Fibroblast of skin of abdomen (primary cell): ENCODE measurements around the gene TRERF1. TPM values are rescaled to one million over a fixed set of nuclear protein-coding genes. Genes with fewer than 3 reads are reported as not detected.
"Not testable (repeated sequence)": the region's sequence is repeated elsewhere in the genome, so short reads cannot be mapped to it uniquely, and the experiment has no call there.

Experiments
- DNase-seq: peaks from one replicate; pipeline ENCODE4 v3.0.0-alpha.2; 2013
- polyA plus RNA-seq, 2 experiments: library from polyadenylated mRNA; unstranded; fragments of 120-200 nt; gene quantifications; one replicate each; pipeline ENCODE4 v1.2.1, GENCODE V29; 2013; ENCODE audit not compliant: insufficient read length in 2 of 2

The TRERF1 gene
- polyA plus RNA-seq (2013, experiment 1 of 2; ENCODE audit: insufficient read length): 8.7 TPM
- polyA plus RNA-seq (2013, experiment 2 of 2; ENCODE audit: insufficient read length): 9.1 TPM

- DNase-seq: peak; percentile 86
Observed at GRCh38 chr6:42451333-42452170, at the start of gene TRERF1. Gene TRERF1, minus strand, starts transcription at chr6:42451926. Its CDS starts 182,336 bp downstream, at chr6:42269590.

- no peak for DNase-seq
Observed at GRCh38 chr6:42498473-42499128, 46.9 kb upstream of the TRERF1 start.

- DNase-seq: no peak
Observed at GRCh38 chr6:42493914-42494539, 42.3 kb upstream of the TRERF1 start.

- no peak for DNase-seq
Observed at GRCh38 chr6:42488129-42488528, 36.4 kb upstream of the TRERF1 start.

- DNase-seq: no peak
Observed at GRCh38 chr6:42484261-42484660, 32.5 kb upstream of the TRERF1 start.

- DNase-seq: no peak
Observed at GRCh38 chr6:42482174-42482573, 30.4 kb upstream of the TRERF1 start.

- no peak for DNase-seq
Observed at GRCh38 chr6:42471714-42472113, 20.0 kb upstream of the TRERF1 start.

- no peak for DNase-seq
Observed at GRCh38 chr6:42471142-42471541, 19.4 kb upstream of the TRERF1 start.

- no peak for DNase-seq
Observed at GRCh38 chr6:42468273-42468672, 16.5 kb upstream of the TRERF1 start.

GRCh38 chr6:42467651-42468050 is 15.9 kb upstream of the TRERF1 start:
- no peak for DNase-seq

GRCh38 chr6:42466470-42466869 is 14.7 kb upstream of the TRERF1 start:
- not testable (repeated sequence) for DNase-seq

- DNase-seq: no peak
Observed at GRCh38 chr6:42462474-42462972, 10.8 kb upstream of the TRERF1 start.

GRCh38 chr6:42460883-42461282 is 9.2 kb upstream of the TRERF1 start:
- peak; percentile 35 for DNase-seq

GRCh38 chr6:42459888-42460287 is 8.2 kb upstream of the TRERF1 start:
- no peak for DNase-seq

GRCh38 chr6:42454428-42454791 is 2.7 kb upstream of the TRERF1 start:
- no peak for DNase-seq

- peak; percentile 58 for DNase-seq
Observed at GRCh38 chr6:42453654-42454427, 2.1 kb upstream of the TRERF1 start.

GRCh38 chr6:42453031-42453653 is 1.4 kb upstream of the TRERF1 start:
- peak; percentile 94 for DNase-seq

- peak; percentile 87 for DNase-seq
Observed at GRCh38 chr6:42452171-42453030, 675 bp upstream of the TRERF1 start.

GRCh38 chr6:42450477-42451332 is 1.0 kb downstream of the TRERF1 start:
- DNase-seq: peak; percentile 22
